ENCODE measurements around the gene ZFAND5. TPM values are rescaled to one million over a fixed set of nuclear protein-coding genes. Genes with fewer than 3 reads are reported as not detected.

ZFAND5 gene
- total RNA-seq, 4 donors from 2014 or later = 316 to 2,069 (median 561) TPM

DNA sequence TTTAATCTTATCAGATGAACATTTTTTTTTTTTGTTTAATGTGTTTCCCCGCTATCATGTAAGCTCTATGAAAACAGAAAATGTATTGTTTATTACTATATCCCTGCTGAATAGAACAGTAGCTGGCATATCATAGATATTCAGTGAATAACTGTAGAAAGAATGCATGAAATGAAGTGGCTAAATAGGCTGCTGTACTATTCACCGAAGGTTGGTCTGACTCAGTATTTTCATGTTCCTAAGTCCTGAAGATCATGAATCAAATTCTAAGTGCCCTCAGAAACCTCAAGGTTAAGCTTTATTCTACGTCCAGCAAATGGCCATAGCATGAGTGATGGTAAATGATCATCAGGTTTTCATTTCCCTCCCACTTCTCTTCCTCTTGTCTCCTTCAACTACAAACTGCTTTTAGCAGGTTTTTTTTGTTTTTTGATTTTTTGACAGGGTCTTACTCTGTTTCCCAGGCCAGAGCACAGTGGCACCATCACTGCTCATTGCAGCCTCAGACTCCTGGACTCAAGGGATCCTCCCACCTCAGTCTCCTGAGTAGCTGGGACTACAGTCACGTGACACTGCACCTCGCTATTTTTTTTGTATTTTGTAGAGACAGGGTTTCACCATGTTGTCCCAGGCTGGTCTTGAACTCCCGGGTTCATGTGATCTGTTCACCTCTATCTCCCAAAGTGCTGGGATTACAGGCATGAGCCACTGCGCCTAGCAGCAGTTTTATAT, 19.1 kb upstream of the ZFAND5 start:
- no peak overlapping the region for H3K27ac ChIP-seq
- no peaks in the 10 kb centered on the region for H3K4me1 ChIP-seq
- in situ Hi-C loops (cut with MboI; ENCODE audit: low sequenced_read_pairs in 4 of 4) = loop anchor here in 1 of 4 donors (25.0 kb wide), 1 partner anchor 203 kb away; no protein-coding TSS in a partner anchor

DNA sequence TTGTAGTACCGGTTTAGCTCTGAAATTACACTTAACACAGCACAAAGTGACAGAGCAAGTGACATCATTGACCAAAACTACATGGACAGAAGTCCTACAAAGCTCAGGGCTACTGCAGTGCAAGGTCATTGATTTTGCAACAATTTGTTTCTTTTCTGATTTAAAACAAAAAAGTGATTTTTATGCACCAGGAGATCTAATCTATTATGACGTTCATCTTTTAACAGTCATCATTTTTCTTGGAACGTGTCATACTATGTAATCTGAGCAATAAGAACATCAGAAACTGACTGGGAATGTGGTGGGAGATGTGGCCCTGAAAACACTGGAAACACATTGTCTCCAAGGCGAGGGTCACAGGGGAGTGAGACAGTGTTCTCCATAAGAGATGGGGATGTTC, 17.4 kb upstream of the ZFAND5 start:
- H3K36me3 ChIP-seq = no peaks in the 10 kb centered on the region
- no peak for TF ChIP-seq CTCF (IDR thresholded peaks at IDR 0.05 in 4 of 5, conservative IDR thresholded peaks at IDR 0.05 in 1 of 5)
- no peak for TF ChIP-seq POLR2A (IDR thresholded peaks at IDR 0.05)
- no peak overlapping the region for H3K4me3 ChIP-seq
- H3K27me3 ChIP-seq = no peaks in the 10 kb centered on the region
- H3K4me1 ChIP-seq = no peaks in the 10 kb centered on the region
- intact Hi-C loops (cut with DNase I; ENCODE audit: low total_unique reads) (no loop called here), in situ Hi-C loops (cut with MboI; ENCODE audit: low sequenced_read_pairs in 4 of 4) (loop anchor here in 1 of 4 donors (25.0 kb wide), 1 partner anchor 205 kb away; no protein-coding TSS in a partner anchor)
- no peak overlapping the region for H3K27ac ChIP-seq
- no peak for ATAC-seq
- no peak for DNase-seq
- no peaks in the 10 kb centered on the region for H3K9me3 ChIP-seq

More for the DNA sequence above, 19.1 kb upstream of the ZFAND5 start:
- intact Hi-C loops (cut with DNase I; ENCODE audit: low total_unique reads) = no loop called here
- H3K4me3 ChIP-seq = no peak overlapping the region
- TF ChIP-seq CTCF (IDR thresholded peaks at IDR 0.05 in 4 of 5, conservative IDR thresholded peaks at IDR 0.05 in 1 of 5) (no peak), POLR2A (IDR thresholded peaks at IDR 0.05) (no peak)
- ATAC-seq (no peak), DNase-seq (no peak)
- no peaks in the 10 kb centered on the region for H3K36me3 ChIP-seq
- H3K9me3 ChIP-seq = no peaks in the 10 kb centered on the region
- H3K27me3 ChIP-seq = no peaks in the 10 kb centered on the region

GRCh38 chr9:72377041-72377440, 12.0 kb upstream of the ZFAND5 start:
- in situ Hi-C loops (cut with MboI; ENCODE audit: low sequenced_read_pairs in 4 of 4) = loop anchor here in 2 of 4 donors (10.0 to 25.0 kb wide), 2 partner anchors 208 to 210 kb away; no protein-coding TSS in a partner anchor
- no peak for ATAC-seq
- Histone ChIP-seq H3K36me3 (no peaks in the 10 kb centered on the region), H3K27me3 (no peaks in the 10 kb centered on the region), H3K4me3 (no peak overlapping the region), H3K27ac (no peak overlapping the region), H3K4me1 (no peaks in the 10 kb centered on the region), H3K9me3 (no peaks in the 10 kb centered on the region)
- TF ChIP-seq POLR2A (IDR thresholded peaks at IDR 0.05) (no peak), CTCF (IDR thresholded peaks at IDR 0.05 in 4 of 5, conservative IDR thresholded peaks at IDR 0.05 in 1 of 5) (no peak)
- DNase-seq = no peak
- intact Hi-C loops (cut with DNase I; ENCODE audit: low total_unique reads) = no loop called here

DNA sequence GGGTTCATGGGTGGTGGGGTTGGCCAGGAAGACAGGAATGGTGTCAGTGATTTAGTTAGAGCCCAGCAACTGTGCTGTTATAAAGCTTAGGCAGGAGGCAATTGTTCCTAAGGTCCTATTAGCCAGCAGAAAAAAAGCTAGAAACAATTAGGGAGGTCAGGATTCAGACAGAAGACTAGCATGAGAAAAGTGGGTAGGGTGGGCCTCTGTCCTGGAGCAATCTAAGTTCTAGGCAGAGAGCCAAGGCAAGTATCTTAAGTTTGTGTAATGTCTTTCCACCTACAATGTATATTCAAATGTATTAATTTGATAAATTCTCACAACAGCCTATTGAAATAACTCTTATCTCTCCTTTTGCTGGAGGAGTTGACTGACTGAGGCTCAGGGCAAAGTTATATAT, 6.1 kb upstream of the ZFAND5 start:
- H3K4me1 ChIP-seq = peaks cover 0 to 14% of the 10 kb centered on the region in 2 donors
- no peak for ATAC-seq
- in situ Hi-C loops (cut with MboI; ENCODE audit: low sequenced_read_pairs in 4 of 4) = loop anchor here in 1 of 4 donors (10.0 kb wide), 1 partner anchor 214 kb away; no protein-coding TSS in a partner anchor
- H3K4me3 ChIP-seq = no peak overlapping the region
- no peaks in the 10 kb centered on the region for H3K9me3 ChIP-seq
- no peak overlapping the region for H3K27ac ChIP-seq
- intact Hi-C loops (cut with DNase I; ENCODE audit: low total_unique reads) = no loop called here
- TF ChIP-seq CTCF (IDR thresholded peaks at IDR 0.05 in 4 of 5, conservative IDR thresholded peaks at IDR 0.05 in 1 of 5) (no peak), POLR2A (IDR thresholded peaks at IDR 0.05) (no peak)
- no peaks in the 10 kb centered on the region for H3K27me3 ChIP-seq
- H3K36me3 ChIP-seq = no peaks in the 10 kb centered on the region
- no peak for DNase-seq

Data from gastrocnemius medialis (tissue), 4 donors.